SU-DHL-6 (cell line): ENCODE measurements around the gene EIF3I.

Experiments used
- CTCF ChIP-seq: fragments of 200-600 bp; sonication (generic); IDR thresholded peaks from one replicate; pipeline ENCODE4 v1.5.1; 2017; ENCODE audit warnings: antibody characterized with exemption, mild to moderate bottlenecking, low read length, moderate library complexity; ENCODE audit not compliant: insufficient read depth, poor library complexity, severe bottlenecking
- EZH2phosphoT487 ChIP-seq: fragments of 200-600 bp; sonication (generic), shearing (Covaris generic); conservative IDR thresholded peaks from 2 replicates; pipeline ENCODE4 v1.6.1; 2018; ENCODE audit warnings: mild to moderate bottlenecking, antibody characterized with exemption, low read length, moderate library complexity, mixed read lengths

DNA sequence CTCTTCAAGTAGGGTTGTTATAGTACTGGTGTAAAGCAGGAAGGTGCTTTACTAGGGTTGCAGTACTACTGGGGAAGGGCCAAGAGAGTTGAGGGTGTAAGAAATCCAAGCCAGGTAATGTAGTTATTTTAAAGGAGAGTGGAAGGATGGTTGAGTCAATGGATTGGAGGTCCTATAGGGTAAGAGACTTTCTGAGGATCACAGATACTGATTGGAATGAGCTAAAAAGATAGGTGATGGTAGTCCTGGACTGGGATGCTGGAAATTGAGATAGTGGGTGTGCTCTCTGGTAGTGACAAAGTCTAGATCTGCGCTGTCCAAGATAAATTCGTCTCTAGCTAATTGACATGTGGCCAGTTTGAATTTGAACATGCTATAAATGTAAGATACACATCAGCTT is 35.7 kb upstream of the EIF3I start:
- TF ChIP-seq CTCF (no peak), EZH2phosphoT487 (no peak)
